ENCODE measurements around the gene ZC2HC1C.

The ZC2HC1C gene

GRCh38 chr14:75069121-75069810, at the start of gene ZC2HC1C:
Gene ZC2HC1C, plus strand, starts transcription at chr14:75069641. Its CDS starts 933 bp downstream, at chr14:75070574.
- TF ChIP-seq CTCF (IDR thresholded peaks at IDR 0.05; ENCODE audit: control insufficient read depth, extremely low read depth, insufficient read depth), result no peak
- DNase-seq (ENCODE audit: low read depth), result peak; percentile 67
- peak within 1 kb of the TSS; percentile 56 for H3K4me3 ChIP-seq (ENCODE audit: low read depth, low read length)

GRCh38 chr14:75022655-75023054, 46.8 kb upstream of the ZC2HC1C start:
- DNase-seq (ENCODE audit: low read depth), result no peak

GRCh38 chr14:75023108-75023507, 46.3 kb upstream of the ZC2HC1C start:
- TF ChIP-seq CTCF (IDR thresholded peaks at IDR 0.05; ENCODE audit: control insufficient read depth, extremely low read depth, insufficient read depth), result no peak
- no peak for DNase-seq (ENCODE audit: low read depth)
- H3K4me3 ChIP-seq (ENCODE audit: low read depth, low read length), result no peak overlapping the region

More at GRCh38 chr14:75022655-75023054, 46.8 kb upstream of the ZC2HC1C start:
- H3K4me3 ChIP-seq (ENCODE audit: low read depth, low read length), result no peak overlapping the region
- peak; percentile 48 for TF ChIP-seq CTCF (IDR thresholded peaks at IDR 0.05; ENCODE audit: control insufficient read depth, extremely low read depth, insufficient read depth)

- no peak overlapping the region for H3K4me3 ChIP-seq (ENCODE audit: low read depth, low read length)
- no peak for TF ChIP-seq CTCF (IDR thresholded peaks at IDR 0.05; ENCODE audit: control insufficient read depth, extremely low read depth, insufficient read depth)
- DNase-seq (ENCODE audit: low read depth), result no peak
These were observed 44.4 kb upstream of the ZC2HC1C start for GRCh38 chr14:75025082-75025481.

- TF ChIP-seq CTCF (IDR thresholded peaks at IDR 0.05; ENCODE audit: control insufficient read depth, extremely low read depth, insufficient read depth), result no peak
- no peak overlapping the region for H3K4me3 ChIP-seq (ENCODE audit: low read depth, low read length)
- no peak for DNase-seq (ENCODE audit: low read depth)
These were observed 43.6 kb upstream of the ZC2HC1C start for GRCh38 chr14:75025876-75026275.

- H3K4me3 ChIP-seq (ENCODE audit: low read depth, low read length), result no peak overlapping the region
- TF ChIP-seq CTCF (IDR thresholded peaks at IDR 0.05; ENCODE audit: control insufficient read depth, extremely low read depth, insufficient read depth), result no peak
- DNase-seq (ENCODE audit: low read depth), result no peak
These were observed 39.3 kb upstream of the ZC2HC1C start for GRCh38 chr14:75030147-75030546.

- no peak for DNase-seq (ENCODE audit: low read depth)
- TF ChIP-seq CTCF (IDR thresholded peaks at IDR 0.05; ENCODE audit: control insufficient read depth, extremely low read depth, insufficient read depth), result no peak
- H3K4me3 ChIP-seq (ENCODE audit: low read depth, low read length), result no peak overlapping the region
These were observed 36.5 kb upstream of the ZC2HC1C start for GRCh38 chr14:75032939-75033338.
